HL-60/S4 treated with phorbol 12-myristate 13-acetate at 8.2 ng/mL for 4 days and 3 days (cell line): ENCODE measurements around the gene MED13L.

Experiments
- in situ Hi-C: fragments of 300-500 bp; cut with MboI; formaldehyde crosslinking; loops from 2 replicates; pipeline ENCODE4 v1.15.0; 2022; ENCODE audit warnings: low sequenced_read_pairs

MED13L gene

GRCh38 chr12:116280595-116281290 is 3.2 kb upstream of the MED13L start:
- in situ Hi-C loops: no loop called here

- in situ Hi-C loops: no loop called here
Observed at GRCh38 chr12:116278667-116279066, 1.2 kb upstream of the MED13L start.

- in situ Hi-C loops: no loop called here
Observed at GRCh38 chr12:116278279-116278626, 760 bp upstream of the MED13L start.

- in situ Hi-C loops: no loop called here
Observed at GRCh38 chr12:116276652-116277466, 634 bp downstream of the MED13L start.

GRCh38 chr12:116274551-116275375 is 2.7 kb downstream of the MED13L start:
- in situ Hi-C loops: no loop called here

GRCh38 chr12:116273813-116274550 is 3.5 kb downstream of the MED13L start:
- in situ Hi-C loops: no loop called here

GRCh38 chr12:116267948-116268347 is 9.5 kb downstream of the MED13L start:
- in situ Hi-C loops: no loop called here

GRCh38 chr12:116266631-116267349 is 10.7 kb downstream of the MED13L start:
- in situ Hi-C loops: no loop called here

GRCh38 chr12:116266168-116266601 is 11.3 kb downstream of the MED13L start:
- in situ Hi-C loops: no loop called here

- in situ Hi-C loops: no loop called here
Observed at GRCh38 chr12:116265351-116266147, 11.9 kb downstream of the MED13L start.

GRCh38 chr12:116264525-116265070 is 12.9 kb downstream of the MED13L start:
- in situ Hi-C loops: no loop called here

- in situ Hi-C loops: no loop called here
Observed at GRCh38 chr12:116263844-116264243, 13.6 kb downstream of the MED13L start.

- in situ Hi-C loops: no loop called here
Observed at GRCh38 chr12:116263431-116263830, 14.1 kb downstream of the MED13L start.

GRCh38 chr12:116262741-116263140 is 14.8 kb downstream of the MED13L start:
- in situ Hi-C loops: no loop called here

GRCh38 chr12:116261525-116262100 is 15.9 kb downstream of the MED13L start:
- in situ Hi-C loops: no loop called here

GRCh38 chr12:116259800-116260577 is 17.5 kb downstream of the MED13L start:
- in situ Hi-C loops: no loop called here

- in situ Hi-C loops: no loop called here
Observed at GRCh38 chr12:116257826-116258225, 19.7 kb downstream of the MED13L start.

GRCh38 chr12:116257215-116257614 is 20.3 kb downstream of the MED13L start:
- in situ Hi-C loops: no loop called here
